HG03025 (cell line): Measurements from ENCODE around the gene SLC4A2.

Experiments used
- ATAC-seq: cut with Tn5 transposase; IDR thresholded peaks from one replicate; pipeline ENCODE4 v1.9.1; 2021; ENCODE audit warnings: mild to moderate bottlenecking, moderate library complexity; ENCODE audit not compliant: unreplicated experiment, low FRiP score

SLC4A2 gene

DNA sequence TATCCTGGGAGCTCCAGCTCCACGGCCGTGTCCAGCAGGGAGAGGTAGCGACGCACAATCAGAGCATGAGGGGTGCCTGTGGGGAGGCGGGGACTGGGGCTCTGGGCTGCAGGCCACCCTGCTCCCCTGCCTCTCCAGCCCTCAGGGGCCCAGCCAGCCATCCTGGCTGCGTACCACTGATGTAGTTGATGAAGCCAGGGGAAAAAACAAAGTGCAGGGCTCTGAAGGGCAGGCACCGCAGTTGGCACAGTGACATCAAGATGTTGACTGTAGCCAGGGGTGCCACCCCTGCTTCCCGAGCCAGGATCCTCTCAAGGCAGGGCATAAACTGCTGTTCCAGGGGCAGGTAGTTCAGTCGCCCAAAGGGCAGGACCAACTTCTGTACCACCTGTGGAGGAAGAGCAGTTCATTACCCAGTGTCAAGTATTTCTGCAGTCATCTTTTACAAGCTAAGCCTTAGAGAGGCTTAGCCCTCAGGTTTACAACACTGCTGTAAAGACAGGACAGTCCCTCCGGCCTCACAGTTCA is 18.4 kb downstream of the SLC4A2 start:
- ATAC-seq: no peak

DNA sequence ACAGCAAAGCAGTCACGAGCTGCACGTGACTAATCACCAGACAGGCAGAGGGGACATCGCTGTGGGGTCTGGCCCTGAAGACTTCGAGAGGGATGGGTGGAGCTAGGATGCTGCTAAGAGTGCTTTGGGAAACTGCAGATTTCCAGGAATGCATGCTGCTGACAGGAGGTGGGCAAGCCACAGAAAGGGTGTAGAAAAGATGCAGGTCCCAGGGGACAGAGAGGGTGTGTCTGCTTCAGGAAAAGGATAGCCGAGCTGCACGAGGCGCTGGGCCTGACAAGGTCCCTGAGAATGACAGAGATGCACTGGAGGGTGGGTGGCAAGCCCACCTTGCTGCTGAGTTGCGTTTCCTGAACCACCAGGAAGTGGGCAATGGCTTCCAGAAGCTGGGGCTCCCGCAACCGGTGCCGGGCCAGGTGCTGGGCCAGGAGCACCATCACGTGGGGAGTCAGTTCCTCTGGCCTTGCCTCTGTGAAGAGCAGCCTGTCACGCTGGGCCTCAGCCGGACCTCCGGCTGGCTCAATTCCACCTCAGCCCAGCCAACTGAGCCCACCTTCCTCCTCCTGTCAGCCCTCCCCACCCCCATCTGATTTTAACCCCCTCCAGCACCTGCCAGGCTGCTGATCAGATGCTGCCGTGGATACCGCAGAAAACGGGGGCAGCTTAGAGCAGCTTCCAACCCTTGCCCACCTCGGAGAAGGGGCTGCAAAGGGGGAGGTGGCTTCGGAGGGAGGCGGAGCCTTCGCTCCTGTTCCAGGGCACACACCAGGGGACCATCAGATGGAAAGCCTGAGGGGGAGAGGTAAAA is 19.0 kb downstream of the SLC4A2 start:
- ATAC-seq: no peak

DNA sequence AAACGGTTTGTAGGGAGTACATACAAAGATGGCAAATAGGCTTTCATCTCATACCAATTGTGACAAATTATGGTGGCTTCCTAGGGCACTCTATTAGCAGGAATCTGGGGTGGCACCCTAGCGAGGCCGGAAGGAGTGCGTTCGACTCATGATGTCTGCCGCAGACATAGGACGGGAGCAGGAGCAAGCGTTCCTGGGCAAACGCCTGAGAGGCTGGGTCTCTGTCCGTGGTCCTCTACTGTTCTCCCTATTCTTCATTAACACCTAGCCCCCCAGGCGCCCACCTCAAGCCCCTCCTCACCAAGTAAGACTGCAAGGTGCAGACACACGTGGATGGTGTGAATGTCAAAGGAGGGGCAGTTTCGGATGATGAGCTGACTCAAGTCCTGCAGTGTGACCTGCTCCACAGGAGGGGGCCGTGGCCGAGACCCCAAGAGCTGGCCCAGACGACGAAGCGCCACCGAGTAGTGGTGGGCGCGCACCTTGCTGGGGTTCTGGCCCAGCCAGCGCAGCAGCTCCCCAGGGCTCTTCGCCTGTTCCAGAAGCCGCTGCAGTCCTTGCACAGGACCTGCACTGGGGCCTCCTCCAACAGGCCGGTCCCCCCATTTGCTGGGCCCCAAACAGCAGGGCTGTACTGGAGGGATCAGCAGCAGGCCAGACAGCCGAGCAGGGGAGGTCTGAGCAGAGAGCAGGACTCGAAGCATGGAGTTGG is 20.0 kb downstream of the SLC4A2 start:
- no peak for ATAC-seq

DNA sequence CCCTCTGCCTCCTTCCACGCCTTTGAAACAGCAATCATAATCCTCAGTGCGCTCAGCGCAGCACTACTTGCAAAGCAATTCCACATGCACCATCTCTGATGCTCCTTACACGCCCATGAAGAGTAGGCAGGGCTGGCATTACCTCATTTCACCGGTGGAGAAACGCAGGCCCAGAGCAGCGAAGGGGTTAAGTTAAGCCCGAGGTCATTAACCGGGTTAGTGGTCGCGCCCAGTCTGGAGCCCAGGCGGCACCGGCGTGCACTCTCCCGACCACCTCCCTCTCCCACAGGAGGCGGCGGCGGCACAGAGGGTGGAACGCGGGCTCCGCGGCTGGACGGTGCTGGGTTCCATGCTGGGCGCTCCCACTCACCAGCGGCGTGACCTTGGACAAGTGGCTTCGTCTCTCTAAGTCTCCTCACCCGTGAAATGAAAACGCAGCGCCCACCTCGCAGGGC is 20.7 kb downstream of the SLC4A2 start:
- peak; percentile 2 for ATAC-seq

DNA sequence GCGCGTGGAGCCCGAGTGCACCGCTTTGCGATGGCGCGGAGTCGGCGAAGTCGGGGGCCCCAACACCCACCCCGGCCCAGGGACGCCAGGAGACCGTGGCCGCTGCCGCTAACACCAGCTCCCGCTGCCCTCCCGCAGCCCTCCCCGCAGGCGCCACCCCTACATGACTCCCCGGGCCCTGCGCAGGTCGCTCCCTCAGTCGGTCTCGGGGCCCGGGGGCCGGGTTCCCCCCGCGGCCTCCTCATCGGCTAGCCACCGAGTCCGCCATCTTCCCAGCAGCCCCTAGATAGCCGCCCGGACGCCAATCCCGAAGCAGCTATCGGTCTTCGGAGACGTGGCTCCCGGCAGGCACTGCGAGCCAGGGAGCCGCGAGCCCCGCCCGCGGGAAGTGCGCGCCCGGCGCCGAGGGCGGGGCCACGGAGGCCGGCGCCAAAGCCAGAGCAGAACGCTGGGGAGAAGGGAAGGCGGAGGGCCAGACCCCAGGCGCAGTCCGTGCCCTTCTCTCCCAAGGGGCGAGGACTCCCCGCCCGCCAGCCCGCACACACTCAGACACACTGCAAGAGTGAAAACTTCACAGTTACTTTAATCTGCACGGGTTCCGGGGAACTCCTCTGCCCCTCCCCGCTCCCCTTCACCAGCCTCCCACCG is 21.3 kb downstream of the SLC4A2 start, which contains the start of gene FASTK:
TSS of gene FASTK (minus strand) at position 288 of the 648 bp plus-strand sequence. CDS start at position 245, 43 bp downstream.
- ATAC-seq: peak; percentile 73

DNA sequence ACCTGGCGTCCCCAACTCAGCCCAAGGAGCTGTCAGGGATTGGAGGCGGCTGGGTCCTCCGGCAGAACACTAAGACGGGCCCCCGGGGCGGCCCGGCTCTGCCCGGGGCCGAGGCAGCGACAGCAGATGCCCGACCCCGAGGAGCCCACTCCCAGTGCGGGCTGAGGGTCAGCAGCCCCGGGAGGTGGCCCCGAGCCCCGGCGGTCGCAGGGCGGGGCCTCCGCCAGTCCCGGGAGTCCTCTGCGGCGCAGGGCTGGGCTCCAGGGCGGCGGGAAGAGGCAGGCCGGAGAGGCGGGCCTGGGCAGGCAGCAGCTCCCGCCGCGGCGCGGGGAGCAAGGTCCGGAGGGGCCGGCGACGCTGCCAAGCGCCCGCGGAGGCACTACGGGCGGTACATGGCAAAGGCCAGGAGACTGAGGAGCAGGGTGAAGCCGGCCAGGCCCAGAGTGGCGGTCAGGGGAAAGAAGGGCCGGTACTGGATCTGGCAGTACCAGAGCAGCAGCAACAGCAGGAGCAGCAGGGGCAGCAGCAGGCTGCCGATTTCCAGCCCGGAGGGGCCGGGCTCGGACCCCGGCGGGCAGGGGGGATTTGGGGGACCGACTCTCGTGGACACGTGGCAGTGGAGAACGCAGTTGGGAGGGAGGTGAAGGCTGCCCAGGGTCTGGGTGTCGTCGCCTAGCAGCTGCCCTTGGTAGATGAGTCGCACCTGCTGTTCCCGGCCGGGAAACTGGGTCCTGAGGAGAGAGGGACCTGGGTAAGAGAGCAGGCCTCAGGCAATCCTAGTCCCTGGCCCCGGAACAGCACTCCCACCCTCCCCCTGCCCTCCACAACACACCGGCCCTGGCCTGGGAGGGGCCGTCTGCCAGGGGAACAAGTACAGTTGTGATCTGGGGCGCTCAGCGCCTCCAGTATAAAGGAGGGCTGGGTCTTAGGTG is 22.0 kb downstream of the SLC4A2 start:
- no peak for ATAC-seq

DNA sequence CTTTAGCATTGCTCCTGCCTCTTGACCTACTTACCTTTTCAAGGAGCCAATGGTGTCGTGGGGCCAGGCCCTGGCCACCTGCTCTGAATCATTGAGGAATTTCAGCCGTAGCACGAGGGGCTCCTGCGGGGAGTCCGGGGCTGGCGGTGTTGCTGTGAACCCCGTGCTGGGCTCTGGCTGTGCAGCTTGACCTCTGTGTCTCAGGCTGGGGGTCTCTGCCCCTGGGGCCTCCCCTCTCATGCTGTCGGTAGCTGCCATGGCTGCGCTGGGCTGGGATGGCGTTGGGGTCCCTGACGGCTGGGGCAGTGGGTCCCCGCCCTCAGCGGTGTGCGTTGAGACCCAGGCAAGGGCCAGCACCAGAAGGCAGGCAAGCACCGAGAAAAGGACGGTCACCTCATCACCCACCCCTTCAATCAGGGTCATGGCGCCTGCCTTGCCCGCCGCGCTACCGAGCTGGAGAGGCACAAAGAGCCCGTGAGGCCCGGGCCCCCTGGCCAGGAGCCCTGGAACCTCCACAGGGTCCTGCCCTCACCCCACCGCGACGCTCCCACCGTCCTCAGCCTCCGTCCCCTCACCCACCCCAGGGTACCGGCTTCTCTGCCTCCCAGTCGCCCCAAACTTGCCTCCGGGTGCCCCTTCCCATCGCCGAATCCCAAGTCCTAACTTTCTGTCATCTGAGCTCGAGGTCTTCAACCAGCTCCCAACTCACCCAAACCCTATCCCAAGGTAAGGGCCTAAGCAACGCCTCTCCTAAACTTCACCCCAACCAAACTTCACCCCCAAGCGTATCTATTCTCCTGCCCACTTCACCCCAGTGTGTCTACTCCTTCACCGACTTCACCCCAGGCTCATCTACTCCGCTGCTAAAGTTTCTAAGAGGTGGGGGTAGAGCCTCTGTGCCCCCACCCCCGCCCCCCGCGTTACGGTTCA is 23.0 kb downstream of the SLC4A2 start:
- no peak for ATAC-seq

DNA sequence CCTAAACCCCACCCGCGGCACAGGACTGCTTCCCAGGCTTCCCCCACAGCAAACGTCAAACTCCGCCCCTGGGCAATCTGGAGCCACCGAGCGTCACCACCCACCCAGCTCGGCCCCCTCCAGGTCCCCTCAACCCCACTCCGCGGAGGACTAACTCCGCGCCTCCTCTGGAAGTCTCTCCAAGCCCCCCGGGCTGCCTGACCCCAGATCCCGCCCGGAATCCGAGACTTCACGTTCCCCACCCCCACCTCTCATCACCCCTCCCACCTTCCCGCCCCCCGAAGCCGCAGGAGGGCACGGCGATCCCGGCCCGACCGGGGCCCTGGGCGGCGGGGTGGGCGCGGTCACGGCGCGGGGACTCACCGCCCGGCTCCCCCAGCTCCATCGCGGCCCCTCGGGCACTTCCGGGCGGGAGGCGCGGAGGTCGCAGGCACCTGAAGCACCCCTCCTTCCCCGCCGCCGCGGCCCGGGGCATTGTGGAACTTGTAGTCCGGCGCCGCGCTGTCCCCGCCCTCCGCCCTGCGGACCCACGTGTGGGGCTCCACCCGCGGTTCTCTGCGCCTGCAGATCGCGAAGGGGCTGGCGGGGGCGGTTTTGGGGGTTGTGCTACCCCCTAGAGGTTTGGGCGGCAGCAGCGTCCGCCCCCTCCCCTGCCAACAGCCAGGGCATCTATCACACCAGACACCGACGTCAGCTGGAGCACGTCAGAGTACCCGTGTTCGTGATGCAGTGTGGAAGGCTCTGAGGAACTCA is 23.9 kb downstream of the SLC4A2 start, which contains the start of gene TMUB1:
TSS of gene TMUB1 (minus strand) at position 423 of the 753 bp plus-strand sequence. CDS start 930 bp downstream, outside the sequence.
- peak; percentile 45 for ATAC-seq

DNA sequence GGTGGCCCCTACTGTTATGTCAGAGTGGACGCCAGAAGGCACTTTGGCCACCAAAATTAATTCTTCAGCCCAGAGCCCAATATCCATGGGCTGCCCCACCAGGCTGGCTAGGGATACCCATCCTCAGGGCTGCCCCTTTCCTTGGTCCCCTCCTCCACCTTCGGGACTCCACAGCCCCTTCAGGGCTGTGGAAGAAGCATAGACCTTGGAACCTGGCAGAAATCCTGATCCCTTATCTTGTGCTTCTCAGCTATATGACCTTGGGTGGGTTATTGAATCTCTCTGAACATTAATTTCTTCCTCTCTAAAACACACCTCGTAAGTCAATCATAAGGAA is 24.4 kb downstream of the SLC4A2 start:
- ATAC-seq: no peak

DNA sequence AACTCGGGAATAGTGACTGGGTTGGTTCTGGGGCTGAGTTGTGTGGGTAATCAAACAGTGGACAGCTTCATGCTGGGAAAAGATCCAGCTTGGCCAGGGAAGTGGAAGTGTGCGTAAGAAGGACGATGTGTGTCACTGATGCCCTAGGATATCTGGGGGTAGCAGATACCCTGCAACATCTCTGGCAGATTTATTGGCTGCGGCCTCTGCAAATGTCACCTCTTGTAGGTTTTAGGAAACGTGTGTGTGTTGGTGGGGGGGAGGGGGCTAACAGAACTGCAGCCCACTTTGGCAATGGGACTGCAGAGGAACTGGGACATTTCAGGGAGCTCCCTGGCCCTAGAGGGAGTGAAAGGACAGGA is 25.9 kb downstream of the SLC4A2 start:
- ATAC-seq: no peak

DNA sequence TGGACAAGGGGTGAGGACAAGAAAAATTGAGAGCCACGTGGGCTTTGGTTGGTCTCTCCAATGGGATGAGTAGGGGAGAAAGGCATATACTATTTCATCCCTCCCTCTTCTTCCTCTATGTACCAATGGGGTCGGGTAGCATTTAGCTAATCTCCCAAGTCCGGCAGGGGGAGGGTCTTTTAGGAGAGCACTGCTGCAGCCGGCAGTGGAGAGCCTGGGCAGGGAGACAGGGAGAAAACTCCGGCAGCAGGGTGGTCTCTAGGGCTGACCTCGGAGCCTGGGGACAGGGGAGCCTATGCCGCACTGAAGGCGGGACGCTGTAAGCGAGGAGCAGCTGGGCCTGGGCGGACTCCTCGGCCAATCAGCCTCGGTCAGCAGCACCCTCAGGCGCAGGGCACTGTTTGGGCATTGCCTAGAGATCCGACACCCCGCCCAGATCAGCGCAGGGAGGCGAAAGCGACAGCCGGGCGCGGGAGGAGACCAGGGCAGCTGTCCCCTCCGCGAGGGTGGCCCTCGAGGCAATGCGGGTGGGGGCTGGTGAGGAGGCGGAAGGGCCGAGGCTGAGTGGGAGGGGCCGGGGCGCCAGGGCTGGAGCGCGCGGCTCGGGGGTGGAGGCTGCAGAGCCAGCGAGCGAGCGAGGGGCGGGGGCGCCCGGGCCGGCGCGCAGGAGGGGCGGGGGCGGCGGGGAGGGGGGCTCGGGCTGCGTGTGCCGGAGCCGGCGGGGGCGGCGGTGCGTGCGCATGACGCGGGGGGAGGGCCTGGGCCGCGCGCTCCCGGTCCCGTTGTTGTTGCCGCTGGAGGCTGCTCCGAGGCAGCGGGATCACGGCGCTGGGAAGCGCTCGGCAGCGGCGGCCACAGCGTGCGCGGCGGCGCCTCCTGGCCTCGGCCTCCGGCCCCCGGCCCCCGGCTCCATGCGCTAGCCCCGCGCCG is 26.6 kb downstream of the SLC4A2 start, which contains the start of gene AGAP3:
TSS of gene AGAP3 (plus strand) at position 785 of the 930 bp plus-strand sequence. CDS start 267 bp downstream, outside the sequence.
- peak; percentile 28 for ATAC-seq

DNA sequence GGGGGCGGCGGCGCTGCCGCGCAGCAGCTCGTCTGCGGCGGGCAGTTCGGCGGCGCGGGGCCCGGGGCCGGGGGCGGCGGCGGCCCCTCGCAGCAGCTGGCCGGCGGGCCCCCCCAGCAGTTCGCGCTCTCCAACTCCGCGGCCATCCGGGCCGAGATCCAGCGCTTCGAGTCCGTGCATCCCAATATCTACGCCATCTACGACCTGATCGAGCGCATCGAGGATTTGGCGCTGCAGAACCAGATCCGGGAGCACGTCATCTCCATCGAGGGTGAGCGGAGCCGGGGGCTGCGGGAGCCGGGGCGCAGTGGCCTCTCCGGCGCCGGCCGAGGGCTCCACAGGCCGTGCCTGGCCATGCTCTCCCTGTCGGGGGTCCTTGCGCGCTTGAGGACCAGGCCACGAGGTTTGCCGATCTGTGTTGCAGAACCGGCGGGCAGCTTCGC is 27.4 kb downstream of the SLC4A2 start:
- ATAC-seq: no peak

DNA sequence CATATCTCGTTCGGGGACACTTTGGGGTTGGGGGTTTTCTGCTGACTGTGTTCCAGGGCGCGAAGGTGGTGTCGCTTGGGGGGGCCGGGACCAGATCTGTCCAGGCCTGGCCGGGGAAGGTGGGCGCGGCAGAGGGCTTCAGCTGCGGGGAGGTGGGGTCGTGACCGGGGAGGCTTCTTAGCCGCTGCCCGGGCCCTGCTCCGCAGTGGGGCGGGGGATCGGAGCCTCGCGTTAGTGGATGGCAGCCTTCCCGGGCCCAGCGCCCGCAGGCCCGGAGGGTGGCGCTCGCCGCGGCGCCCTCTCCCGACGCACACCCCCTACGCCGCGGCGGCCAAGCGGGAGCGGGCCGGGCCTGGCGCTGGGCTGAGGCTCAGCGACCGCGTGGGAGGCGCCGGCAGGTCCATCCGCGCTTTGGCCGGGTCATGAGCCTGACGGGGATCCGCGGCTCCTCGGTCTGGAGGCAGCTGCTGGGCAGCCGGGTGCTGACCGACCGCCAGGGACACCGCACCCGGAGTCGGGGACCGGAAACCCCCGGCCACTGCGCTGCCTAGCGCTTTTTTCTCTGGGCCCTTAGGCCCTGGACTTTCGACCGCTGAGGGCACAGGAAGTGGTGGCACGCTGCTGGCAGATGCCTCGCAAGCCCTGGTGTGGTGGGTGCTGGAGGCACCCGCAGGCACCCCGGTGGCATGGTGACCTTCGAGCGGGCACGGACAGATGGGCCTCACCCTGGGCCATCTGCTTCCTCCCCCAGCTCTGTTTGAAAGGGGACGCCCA is 28.0 kb downstream of the SLC4A2 start:
- no peak for ATAC-seq

DNA sequence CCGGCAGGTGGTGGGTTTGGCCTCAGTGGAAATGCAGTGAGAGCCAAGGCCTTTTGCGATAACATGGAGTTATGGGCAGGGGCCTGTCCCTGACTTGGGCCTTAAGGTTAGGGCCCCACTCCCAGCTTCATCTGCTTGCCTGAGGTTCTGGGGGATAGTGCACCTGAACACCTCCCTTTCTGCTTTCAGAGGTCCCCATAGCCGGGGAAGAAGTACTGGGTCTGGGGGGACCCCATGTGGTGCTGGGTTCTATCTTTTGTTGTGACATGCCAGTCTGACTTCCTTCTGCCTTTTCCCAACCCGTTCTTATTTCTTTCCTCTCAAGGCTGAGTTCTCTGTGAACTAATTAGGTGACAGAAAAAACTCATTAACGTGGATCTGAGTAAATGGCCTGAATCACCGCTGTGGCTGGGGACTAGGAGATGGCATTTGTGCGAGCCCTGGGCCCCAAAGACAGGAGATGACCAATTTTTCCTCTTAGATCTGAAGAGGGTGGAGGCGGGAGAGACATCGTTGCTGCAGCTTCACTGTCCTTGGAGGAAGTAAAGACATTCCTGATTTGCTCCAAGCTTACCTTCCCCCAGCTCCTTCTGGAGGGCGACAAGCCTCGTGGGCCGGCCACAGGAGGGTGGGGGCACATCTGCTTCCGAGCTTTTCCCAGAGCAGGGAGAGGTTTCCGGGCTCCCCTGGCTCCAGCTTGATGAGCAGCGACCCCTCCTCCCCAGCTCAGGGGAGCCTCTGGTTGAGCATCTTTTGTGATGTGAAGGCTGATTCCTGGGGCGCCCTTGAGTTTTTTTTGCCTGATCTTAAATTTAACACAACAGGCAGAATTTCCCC is 28.8 kb downstream of the SLC4A2 start:
- ATAC-seq: no peak
